Endothelial cell of umbilical vein (primary cell): Measurements from ENCODE around the gene HECTD3. TPM values are rescaled to one million over a fixed set of nuclear protein-coding genes. Genes with fewer than 3 reads are reported as not detected.

Source experiments
- BruUV-seq: library from RNA; stranded (reverse); fragments of 400-500 nt; replicated peaks from 2 replicates; lab custom pipeline; 2021; lab: Mats Ljungman, UMichigan
- CTCF ChIA-PET: fragments of 300-600, 350-600 bp; sonication (Branson Sonifier 250); formaldehyde crosslinking; loops from one replicate; lab custom pipeline; 2021; ENCODE audit warnings: antibody characterized with exemption, inconsistent platforms; lab: Charles Lee
- POLR2A ChIA-PET: fragments of 300-600, 350-600 bp; sonication (Branson Sonifier 250); formaldehyde crosslinking; loops from one replicate; lab custom pipeline; 2021; ENCODE audit warnings: antibody characterized with exemption, inconsistent platforms; lab: Charles Lee
- DNase-seq: peaks from one replicate; pipeline ENCODE4 v3.0.0-alpha.2; 2011; ENCODE audit warnings: low read depth, low spot score
- FAIRE-seq: peaks from 2 replicates; lab custom pipeline; 2011; peaks lifted over from hg19 to GRCh38; lab: Jason Lieb, UNC
- H2AFZ ChIP-seq: 2 replicates; pipeline ENCODE4 v1.6.0; 2012; ENCODE audit warnings: low read depth, low read length, control low read depth, inconsistent platforms
- H3K27ac ChIP-seq: 2 replicates; pipeline ENCODE4 v1.5.1; 2011; ENCODE audit warnings: low read depth, mild to moderate bottlenecking, control low read depth, low read length, moderate library complexity; ENCODE audit not compliant: insufficient read depth
- H3K27me3 ChIP-seq, 2 experiments: 2 replicates each; pipeline versions ENCODE4 v1.6.0 to v1.6.1; 2011; ENCODE audit warnings: low read length in 2 of 2, mixed read lengths in 1 of 2; ENCODE audit not compliant: control insufficient read depth in 2 of 2, insufficient read depth in 2 of 2
- H3K36me3 ChIP-seq, 2 experiments: 2 replicates in 1 of 2; 3 replicates in 1 of 2; pipeline ENCODE4 v1.5.1; 2011; ENCODE audit warnings: low read length in 2 of 2, mild to moderate bottlenecking in 1 of 2, moderate library complexity in 1 of 2; ENCODE audit not compliant: control insufficient read depth in 2 of 2, insufficient read depth in 2 of 2; ENCODE audit errors: extremely low read depth in 1 of 2
- H3K4me1 ChIP-seq: 3 replicates; pipeline ENCODE4 v1.5.1; 2011; ENCODE audit warnings: mild to moderate bottlenecking, low read length; ENCODE audit not compliant: control insufficient read depth, insufficient read depth; ENCODE audit errors: extremely low read depth
- H3K4me2 ChIP-seq: 2 replicates; pipeline ENCODE4 v1.6.1; 2011; ENCODE audit warnings: low read length, control low read depth, mixed read lengths; ENCODE audit not compliant: insufficient read depth
- H3K4me3 ChIP-seq, 3 experiments: fragments of 200-600 bp in 1 of 3; sonication (generic), shearing (Covaris generic) in 1 of 3; replicated peaks in 1 of 3; 2 replicates each; pipeline ENCODE4 v1.5.1; 2011 to 2016; ENCODE audit warnings: control low read depth in 3 of 3, low read length in 3 of 3, mild to moderate bottlenecking in 2 of 3, inconsistent platforms in 1 of 3, low read depth in 1 of 3, moderate library complexity in 1 of 3; ENCODE audit not compliant: insufficient read depth in 1 of 3
- H3K79me2 ChIP-seq: 2 replicates; pipeline ENCODE4 v1.6.0; 2012; ENCODE audit warnings: low read length, inconsistent platforms; ENCODE audit not compliant: control insufficient read depth, insufficient read depth
- H3K9ac ChIP-seq: replicated peaks from 2 replicates; pipeline ENCODE3; 2011; ENCODE audit warnings: low read length, control low read depth; ENCODE audit not compliant: insufficient read depth; ENCODE audit errors: extremely low read depth
- H3K9me1 ChIP-seq: replicated peaks from 3 replicates; pipeline ENCODE4 v1.6.0; 2011; ENCODE audit warnings: mild to moderate bottlenecking, low read length; ENCODE audit not compliant: control insufficient read depth, insufficient read depth; ENCODE audit errors: extremely low read depth
- H3K9me3 ChIP-seq: replicated peaks from 2 replicates; pipeline ENCODE4 v1.5.1; 2012; ENCODE audit warnings: low read length, inconsistent platforms; ENCODE audit not compliant: control insufficient read depth, insufficient read depth
- H4K20me1 ChIP-seq: replicated peaks from 2 replicates; pipeline ENCODE3; 2011; ENCODE audit warnings: mild to moderate bottlenecking, low read length; ENCODE audit not compliant: control insufficient read depth, insufficient read depth; ENCODE audit errors: extremely low read depth
- EZH2 ChIP-seq: IDR thresholded peaks from 2 replicates; pipeline ENCODE4 v1.6.1; 2012; ENCODE audit warnings: borderline replicate concordance, low read depth, mild to moderate bottlenecking, moderate library complexity, low read length, inconsistent platforms; ENCODE audit not compliant: severe bottlenecking
- FOS ChIP-seq: IDR thresholded peaks from 2 replicates; pipeline ENCODE4 v1.6.1; 2011; ENCODE audit warnings: mild to moderate bottlenecking, low read length, moderate library complexity, borderline replicate concordance; ENCODE audit not compliant: insufficient read depth
- JUN ChIP-seq: IDR thresholded peaks from 2 replicates; pipeline ENCODE4 v1.6.1; 2011; ENCODE audit warnings: borderline replicate concordance, low read depth; ENCODE audit not compliant: insufficient read length, insufficient read depth
- POLR2A ChIP-seq: IDR thresholded peaks from 2 replicates; pipeline ENCODE4 v1.6.1; 2012; ENCODE audit warnings: low read depth, mild to moderate bottlenecking, control low read depth, low read length
- POLR2AphosphoS5 ChIP-seq: IDR thresholded peaks from 2 replicates; pipeline ENCODE4 v1.6.1; 2012; ENCODE audit warnings: low read depth, mild to moderate bottlenecking, control low read depth, low read length, moderate library complexity; ENCODE audit not compliant: insufficient read depth
- dilution Hi-C: fragments of 300-500 bp; cut with MboI; formaldehyde crosslinking; loops from one replicate; pipeline ENCODE4 v1.15.0; 2019; ENCODE audit warnings: low sequenced_read_pairs; ENCODE audit not compliant: extremely low pct_ligation_motif_present
- intact Hi-C: fragments of 100-400 bp; cut with micrococcal nuclease; formaldehyde crosslinking; loops from one replicate; pipeline ENCODE4 v1.10.0; 2022
- polyA plus RNA-seq, 4 experiments: library from polyadenylated mRNA; depleted of rRNA in 3 of 4; stranded (reverse) in 3 of 4; unstranded in 1 of 4; fragments of >200 nt; gene quantifications; 2 replicates each; pipeline versions ENCODE4 v1.2.1 to v1.2.3, GENCODE V29; 2011 to 2012; ENCODE audit warnings: missing spikeins in 1 of 4
- total RNA-seq: library from RNA; stranded (reverse); gene quantifications from 2 replicates; pipeline ENCODE4 v1.2.3, GENCODE V29; 2021
- TF ChIP-seq, protein P1 (sequence below): IDR thresholded peaks from 2 replicates; pipeline ENCODE4 v1.6.1; 2011; ENCODE audit not compliant: insufficient read depth, insufficient read length
- TF ChIP-seq, protein P2 (sequence below), 2 donors: IDR thresholded peaks; 1 replicate in 1 of 2; 2 replicates in 1 of 2; pipeline ENCODE4 v1.5.1; 2011; ENCODE audit warnings: low read length in 2 of 2, mild to moderate bottlenecking in 2 of 2, moderate library complexity in 2 of 2, control low read depth in 1 of 2, inconsistent platforms in 1 of 2, low read depth in 1 of 2; ENCODE audit not compliant: insufficient read depth in 1 of 2; ENCODE audit errors: extremely low read depth in 1 of 2

HECTD3 gene
- total and polyA plus RNA-seq, 2 donors (not counting 3 experiments of a cell fraction or from before 2014, with no cell fraction given) = 80.0 to 114 TPM

DNA sequence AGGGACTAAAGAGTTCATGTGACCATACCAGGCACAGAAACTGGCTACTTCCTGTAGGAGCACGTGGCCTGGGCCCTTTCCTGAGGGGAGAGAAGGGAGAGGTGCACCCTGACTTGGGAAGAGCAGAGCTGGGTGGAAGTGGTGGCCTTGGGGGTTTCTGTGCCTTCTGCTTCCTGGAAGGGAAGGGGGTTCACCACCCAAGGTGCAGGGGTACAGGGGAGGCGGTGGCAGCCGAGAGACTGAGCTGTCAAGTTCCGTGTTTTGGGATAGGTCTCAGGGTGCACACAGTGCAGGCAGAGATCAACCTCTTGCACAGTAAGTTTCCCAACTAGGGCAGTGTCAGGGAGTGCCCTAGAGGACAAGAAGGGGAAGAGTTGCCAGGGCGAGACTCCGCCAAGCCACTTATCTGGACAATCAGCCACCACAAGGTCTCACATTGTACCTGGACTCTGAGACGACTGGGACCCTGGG, 10.1 kb downstream of the HECTD3 start:
- no peak overlapping the region for H3K4me2 ChIP-seq
- no peaks in the 10 kb centered on the region for H3K4me1 ChIP-seq
- intact Hi-C loops (no loop called here), dilution Hi-C loops (no loop called here)
- CTCF ChIA-PET = interaction anchor here (0.5 to 2.6 kb wide), 3 partner anchors 10 to 985 kb away, joined by 3 to 12 read pairs (median 5); partner anchors contain the start of genes HECTD3 and UROD
- H3K9me1 ChIP-seq = no peaks in the 10 kb centered on the region
- no peak overlapping the region for H2AFZ ChIP-seq
- no peaks in the 10 kb centered on the region for H4K20me1 ChIP-seq
- no peak overlapping the region for H3K27ac ChIP-seq
- peaks cover 3 to 38% of the 10 kb centered on the region in 2 experiments for H3K36me3 ChIP-seq
- H3K27me3 ChIP-seq = no peaks in the 10 kb centered on the region
- no peak overlapping the region for H3K9ac ChIP-seq
- no peaks in the 10 kb centered on the region for H3K9me3 ChIP-seq
- FAIRE-seq (no peak), DNase-seq (no peak)
- POLR2A ChIA-PET = no interaction called here
- H3K4me3 ChIP-seq = no peak overlapping the region
- no peaks in the 10 kb centered on the region for H3K79me2 ChIP-seq
- no TSS peak for BruUV-seq
- TF ChIP-seq FOS (no peak), POLR2A (no peak), POLR2AphosphoS5 (no peak), JUN (no peak), EZH2 (no peak)
- TF ChIP-seq, protein P1, sequence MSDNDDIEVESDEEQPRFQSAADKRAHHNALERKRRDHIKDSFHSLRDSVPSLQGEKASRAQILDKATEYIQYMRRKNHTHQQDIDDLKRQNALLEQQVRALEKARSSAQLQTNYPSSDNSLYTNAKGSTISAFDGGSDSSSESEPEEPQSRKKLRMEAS = peak; percentile 14
- TF ChIP-seq, protein P2, sequence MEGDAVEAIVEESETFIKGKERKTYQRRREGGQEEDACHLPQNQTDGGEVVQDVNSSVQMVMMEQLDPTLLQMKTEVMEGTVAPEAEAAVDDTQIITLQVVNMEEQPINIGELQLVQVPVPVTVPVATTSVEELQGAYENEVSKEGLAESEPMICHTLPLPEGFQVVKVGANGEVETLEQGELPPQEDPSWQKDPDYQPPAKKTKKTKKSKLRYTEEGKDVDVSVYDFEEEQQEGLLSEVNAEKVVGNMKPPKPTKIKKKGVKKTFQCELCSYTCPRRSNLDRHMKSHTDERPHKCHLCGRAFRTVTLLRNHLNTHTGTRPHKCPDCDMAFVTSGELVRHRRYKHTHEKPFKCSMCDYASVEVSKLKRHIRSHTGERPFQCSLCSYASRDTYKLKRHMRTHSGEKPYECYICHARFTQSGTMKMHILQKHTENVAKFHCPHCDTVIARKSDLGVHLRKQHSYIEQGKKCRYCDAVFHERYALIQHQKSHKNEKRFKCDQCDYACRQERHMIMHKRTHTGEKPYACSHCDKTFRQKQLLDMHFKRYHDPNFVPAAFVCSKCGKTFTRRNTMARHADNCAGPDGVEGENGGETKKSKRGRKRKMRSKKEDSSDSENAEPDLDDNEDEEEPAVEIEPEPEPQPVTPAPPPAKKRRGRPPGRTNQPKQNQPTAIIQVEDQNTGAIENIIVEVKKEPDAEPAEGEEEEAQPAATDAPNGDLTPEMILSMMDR (IDR thresholded peaks at IDR 0.05; ENCODE audit: extremely low read depth in 1 of 2, insufficient read depth in 1 of 2, low read depth in 1 of 2, low read length in 2 of 2) = no peak
